Activated CD4-positive, alpha-beta T cell treated with anti-CD3 and anti-CD28 coated beads, Interleukin-2, amount 10 ng/mL, durations not matched to agents 24 days and 14 days (primary cell): Measurements from ENCODE around the gene TRIM44. TPM values are rescaled to one million over a fixed set of nuclear protein-coding genes. Genes with fewer than 3 reads are reported as not detected.
"Not testable (repeated sequence)": the region's sequence is repeated elsewhere in the genome, so short reads cannot be mapped to it uniquely, and the experiment has no call there.

Experiments
- DNase-seq: peaks from one replicate; pipeline ENCODE4 v3.0.0; 2022
- H3K27ac Mint-ChIP-seq: one replicate; pipeline ENCODE4 v1.8.0; 2022; ENCODE audit warnings: mild to moderate bottlenecking, mixed read lengths
- H3K27me3 Mint-ChIP-seq: one replicate; pipeline ENCODE4 v1.8.0; 2022; ENCODE audit warnings: mixed read lengths
- H3K36me3 Mint-ChIP-seq: one replicate; pipeline ENCODE4 v1.8.0; 2022; ENCODE audit warnings: low read depth, mild to moderate bottlenecking, mixed read lengths
- H3K4me1 Mint-ChIP-seq: one replicate; pipeline ENCODE4 v1.8.0; 2021; ENCODE audit warnings: mixed read lengths
- H3K4me3 Mint-ChIP-seq: one replicate; pipeline ENCODE4 v1.8.0; 2022; ENCODE audit warnings: mild to moderate bottlenecking, moderate library complexity, mixed read lengths
- H3K9me3 Mint-ChIP-seq: one replicate; pipeline ENCODE4 v1.8.0; 2021; ENCODE audit warnings: mixed read lengths
- intact Hi-C: fragments of 100-400 bp; cut with micrococcal nuclease; formaldehyde crosslinking; loops from one replicate; pipeline ENCODE4 v1.15.1; 2023
- total RNA-seq: library from RNA; stranded (reverse); gene quantifications from 2 replicates; pipeline ENCODE4 v1.2.3, GENCODE V29; 2022

TRIM44 gene
- total RNA-seq, 1 donor from 2014 or later: 27.8 TPM

DNA sequence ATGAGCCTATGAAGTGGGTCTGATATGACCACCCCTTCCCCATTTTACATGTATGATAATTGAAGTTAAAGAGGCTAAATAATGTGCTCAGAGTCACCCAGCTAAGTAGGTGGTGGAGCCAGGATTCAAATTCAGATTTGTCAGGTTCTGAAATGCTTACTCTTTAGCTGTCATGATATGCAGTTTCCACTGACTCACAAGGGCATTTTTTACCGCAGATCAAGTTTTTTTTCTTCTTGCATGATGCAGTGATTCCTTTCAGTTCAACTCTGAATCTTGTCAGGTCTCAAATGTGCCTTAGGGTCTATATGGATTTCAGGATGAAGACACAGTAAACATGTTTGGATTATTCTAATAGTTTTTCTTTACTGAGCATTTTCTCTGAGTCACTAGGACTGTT, 12.6 kb upstream of the TRIM44 start:
- H3K4me1 Mint-ChIP-seq: no peaks in the 10 kb centered on the region
- H3K4me3 Mint-ChIP-seq: no peak overlapping the region
- DNase-seq: no peak
- intact Hi-C loops: no loop called here
- no peak overlapping the region for H3K27ac Mint-ChIP-seq
- no peaks in the 10 kb centered on the region for H3K36me3 Mint-ChIP-seq
- H3K9me3 Mint-ChIP-seq: no peaks in the 10 kb centered on the region
- peaks cover 43% of the 10 kb centered on the region for H3K27me3 Mint-ChIP-seq

DNA sequence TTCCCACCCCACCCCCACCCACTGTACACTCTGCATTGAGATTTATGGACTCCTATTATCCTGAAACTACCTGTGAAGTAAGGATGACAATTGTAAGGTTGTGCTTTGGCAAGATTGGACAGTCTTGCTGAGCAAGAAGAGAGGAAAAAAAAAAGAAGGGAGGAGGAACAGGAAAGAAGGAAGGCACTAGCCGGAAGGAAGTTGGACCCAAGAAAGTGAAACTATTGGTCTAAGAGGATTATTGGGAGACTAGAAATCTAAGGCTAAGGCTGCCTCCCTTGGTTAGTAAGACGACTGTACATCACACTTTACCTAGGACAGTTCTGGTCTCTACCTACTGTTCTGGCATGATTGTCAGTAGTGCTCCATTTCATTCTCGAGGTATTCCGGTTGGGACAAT, 12.1 kb upstream of the TRIM44 start:
- H3K4me3 Mint-ChIP-seq: no peak overlapping the region
- H3K4me1 Mint-ChIP-seq: no peaks in the 10 kb centered on the region
- H3K27me3 Mint-ChIP-seq: peaks cover 48% of the 10 kb centered on the region
- intact Hi-C loops: no loop called here
- DNase-seq: no peak
- H3K27ac Mint-ChIP-seq: no peak overlapping the region
- no peaks in the 10 kb centered on the region for H3K36me3 Mint-ChIP-seq
- no peaks in the 10 kb centered on the region for H3K9me3 Mint-ChIP-seq

DNA sequence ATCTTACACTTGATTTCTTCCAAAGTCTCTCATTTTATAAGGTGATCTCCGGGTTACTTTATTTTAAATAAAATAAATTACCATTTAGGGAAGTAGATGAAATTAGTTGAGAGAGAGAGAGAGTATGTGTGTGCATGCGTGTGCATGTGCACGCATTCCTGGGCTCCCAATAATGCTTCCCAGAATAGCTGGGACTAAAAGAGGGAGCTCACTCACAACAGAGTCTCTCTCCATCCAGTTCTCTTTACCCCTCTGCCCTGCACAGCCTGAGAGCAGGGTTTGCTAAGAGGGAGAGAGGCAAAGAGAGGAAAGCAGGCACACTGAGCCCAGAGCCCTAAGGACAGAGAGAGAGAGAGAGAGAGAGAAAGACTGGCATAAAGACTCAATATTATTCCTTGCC, 11.3 kb upstream of the TRIM44 start:
- H3K36me3 Mint-ChIP-seq: no peaks in the 10 kb centered on the region
- peaks cover 47% of the 10 kb centered on the region for H3K27me3 Mint-ChIP-seq
- no peaks in the 10 kb centered on the region for H3K9me3 Mint-ChIP-seq
- H3K27ac Mint-ChIP-seq: no peak overlapping the region
- intact Hi-C loops: no loop called here
- H3K4me3 Mint-ChIP-seq: no peak overlapping the region
- H3K4me1 Mint-ChIP-seq: no peaks in the 10 kb centered on the region
- DNase-seq: no peak

DNA sequence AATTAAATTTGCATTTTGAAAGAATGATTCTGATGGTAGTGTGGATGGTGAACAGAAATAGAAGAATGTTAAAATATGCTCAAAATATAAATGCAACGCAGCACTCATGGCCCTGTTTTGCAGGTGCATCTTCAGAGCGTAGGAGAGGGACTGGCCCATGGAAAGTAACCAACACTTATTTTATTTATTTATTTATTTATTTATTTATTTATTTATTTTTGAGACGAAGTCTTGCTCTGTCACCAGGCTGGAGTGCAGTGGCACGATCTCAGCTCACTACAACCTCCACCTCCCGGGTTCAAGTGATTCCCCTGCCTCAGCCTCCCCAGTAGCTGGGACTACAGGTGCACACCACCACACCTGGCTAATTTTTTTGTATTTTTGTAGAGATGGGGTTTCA, 9.8 kb upstream of the TRIM44 start:
- H3K27ac Mint-ChIP-seq, DNase-seq, H3K36me3 Mint-ChIP-seq, intact Hi-C loops, H3K4me3 Mint-ChIP-seq, H3K4me1 Mint-ChIP-seq, H3K9me3 Mint-ChIP-seq: not testable (repeated sequence)
- H3K27me3 Mint-ChIP-seq: peaks cover 42% of the 10 kb centered on the region

DNA sequence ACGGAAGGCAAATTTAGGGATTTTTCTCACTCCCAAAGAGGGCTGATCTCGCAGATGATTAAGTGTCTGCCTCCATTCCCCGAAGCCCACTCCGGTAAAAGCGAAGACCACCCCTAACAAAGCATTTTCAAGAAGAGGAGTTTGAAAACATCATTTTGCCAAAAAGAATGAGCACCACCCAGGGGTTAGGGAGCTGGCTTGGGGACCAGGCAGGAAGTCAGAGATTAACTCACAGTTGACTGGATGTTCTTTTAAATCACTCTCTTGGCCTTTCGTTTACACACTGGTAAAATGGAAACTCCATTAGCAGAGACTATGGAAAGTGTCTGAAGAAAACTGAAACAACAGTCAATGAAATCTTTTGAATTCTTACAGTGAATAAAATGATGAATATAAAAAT, 7.9 kb upstream of the TRIM44 start:
- H3K27ac Mint-ChIP-seq: no peak overlapping the region
- no peak for DNase-seq
- H3K9me3 Mint-ChIP-seq: no peaks in the 10 kb centered on the region
- H3K4me1 Mint-ChIP-seq: no peaks in the 10 kb centered on the region
- H3K36me3 Mint-ChIP-seq: no peaks in the 10 kb centered on the region
- H3K27me3 Mint-ChIP-seq: peaks cover 47% of the 10 kb centered on the region
- intact Hi-C loops: no loop called here
- no peak overlapping the region for H3K4me3 Mint-ChIP-seq

DNA sequence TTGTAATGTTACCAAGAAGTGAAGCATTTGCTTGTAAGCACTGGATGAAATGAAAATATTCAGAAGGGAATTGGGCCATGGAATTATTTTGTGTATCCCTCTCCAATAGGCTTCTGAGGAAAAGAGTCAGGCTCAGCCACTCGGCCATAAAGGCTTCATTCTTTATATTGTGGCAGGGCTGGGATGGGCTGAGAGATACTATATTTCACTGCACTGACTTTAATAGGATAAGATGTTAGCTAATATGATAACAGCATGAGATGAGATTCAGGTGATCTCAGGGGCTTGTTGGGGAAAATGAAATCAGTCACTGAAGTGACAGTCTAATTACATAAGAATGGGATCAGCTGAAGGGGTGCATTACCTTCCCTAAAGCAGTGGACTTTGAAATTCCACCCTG, 7.3 kb upstream of the TRIM44 start:
- intact Hi-C loops: no loop called here
- Mint-ChIP-seq H3K27ac (no peak overlapping the region), H3K27me3 (peaks cover 47% of the 10 kb centered on the region), H3K4me3 (no peak overlapping the region), H3K9me3 (no peaks in the 10 kb centered on the region), H3K36me3 (no peaks in the 10 kb centered on the region), H3K4me1 (no peaks in the 10 kb centered on the region)
- DNase-seq: no peak

DNA sequence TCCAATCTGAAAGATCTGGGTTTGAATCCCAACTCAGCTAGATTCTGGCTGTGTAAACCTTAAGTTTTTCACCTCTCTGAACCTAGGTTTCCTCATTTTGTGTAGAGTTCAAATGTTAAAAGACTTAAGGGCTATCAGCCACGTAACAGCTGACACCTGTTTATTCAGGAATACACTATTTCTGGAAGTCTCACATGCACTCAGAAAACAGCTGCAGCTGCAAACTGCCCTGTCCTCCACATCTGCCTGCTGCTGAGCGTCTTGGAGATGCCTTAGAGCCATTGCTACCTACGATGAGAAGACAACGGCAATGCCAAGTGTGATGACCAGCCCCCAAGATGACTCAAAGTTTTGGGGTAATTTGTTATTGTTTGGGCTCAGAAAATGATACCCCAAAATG, 6.7 kb upstream of the TRIM44 start:
- Mint-ChIP-seq H3K27me3 (peaks cover 42% of the 10 kb centered on the region), H3K4me1 (no peaks in the 10 kb centered on the region), H3K36me3 (no peaks in the 10 kb centered on the region), H3K27ac (no peak overlapping the region), H3K4me3 (no peak overlapping the region), H3K9me3 (no peaks in the 10 kb centered on the region)
- DNase-seq: no peak
- intact Hi-C loops: no loop called here

DNA sequence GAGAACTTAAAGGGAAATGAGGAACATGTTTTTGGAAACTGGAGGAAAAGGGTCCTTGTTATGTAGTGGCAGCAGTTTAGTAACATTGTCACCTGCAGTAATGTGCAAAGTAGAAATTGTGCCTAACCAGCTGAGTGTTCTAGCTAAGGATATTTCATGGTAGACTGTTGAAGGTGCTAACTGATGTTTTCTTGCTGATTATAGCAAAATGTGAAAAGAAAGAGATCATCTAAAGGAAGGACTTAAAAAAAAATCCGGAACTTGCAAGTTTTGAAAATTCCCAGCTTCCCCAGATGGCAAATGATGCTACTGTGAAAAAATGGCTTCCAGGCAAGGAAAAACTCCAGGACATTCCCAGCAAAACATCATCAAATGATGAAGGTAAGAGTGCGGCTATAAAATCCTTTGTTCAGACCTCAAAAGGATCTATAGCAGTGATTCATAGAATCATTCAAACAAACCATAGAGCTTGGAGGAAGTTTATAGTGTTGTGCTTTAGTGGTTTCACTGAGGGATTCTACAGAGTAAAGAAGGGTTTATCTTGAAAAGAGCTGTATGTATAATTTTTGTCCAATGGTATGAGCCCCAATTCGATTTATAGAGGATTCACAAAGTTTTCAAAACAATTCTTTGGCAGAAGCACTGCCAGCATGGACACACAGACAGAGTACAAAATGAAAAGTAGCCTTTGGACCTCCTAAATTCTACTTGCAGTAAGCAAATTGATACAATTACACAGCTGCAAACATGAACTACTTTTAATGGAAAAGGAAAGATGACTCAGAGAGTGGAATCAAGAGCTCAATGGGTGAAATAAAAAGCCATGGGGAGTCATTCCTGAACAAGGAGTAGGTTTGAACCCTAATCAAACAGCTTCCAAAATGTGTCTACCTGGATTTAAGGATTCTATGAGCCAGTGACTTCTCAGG, 4.3 kb upstream of the TRIM44 start:
- intact Hi-C loops: no loop called here
- no peak overlapping the region for H3K4me3 Mint-ChIP-seq
- H3K36me3 Mint-ChIP-seq: peaks cover 7% of the 10 kb centered on the region
- peaks cover 12% of the 10 kb centered on the region for H3K4me1 Mint-ChIP-seq
- no peak for DNase-seq
- H3K9me3 Mint-ChIP-seq: peaks cover 8% of the 10 kb centered on the region
- H3K27ac Mint-ChIP-seq: no peak overlapping the region
- peaks cover 38% of the 10 kb centered on the region for H3K27me3 Mint-ChIP-seq

DNA sequence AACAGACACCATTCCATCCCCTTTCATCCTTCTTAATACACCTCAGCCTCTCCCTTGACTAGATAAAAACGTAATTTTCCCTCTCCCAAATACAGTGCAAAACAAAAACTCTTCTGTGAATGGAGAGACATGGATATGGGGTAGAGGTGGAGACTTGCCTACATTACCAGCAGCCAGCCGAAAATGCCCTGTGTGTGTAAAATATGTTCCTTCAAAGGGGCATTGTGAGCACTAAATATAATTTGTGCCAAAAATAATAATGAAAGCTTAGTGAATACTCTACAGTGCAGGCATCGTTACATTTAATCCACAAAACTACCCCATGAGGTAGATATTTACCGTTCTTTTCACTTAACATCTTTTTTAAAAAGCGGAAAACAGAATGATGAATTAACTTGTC, 1.0 kb upstream of the TRIM44 start:
- peaks cover 32% of the 10 kb centered on the region for H3K4me1 Mint-ChIP-seq
- no peak overlapping the region for H3K27ac Mint-ChIP-seq

DNA sequence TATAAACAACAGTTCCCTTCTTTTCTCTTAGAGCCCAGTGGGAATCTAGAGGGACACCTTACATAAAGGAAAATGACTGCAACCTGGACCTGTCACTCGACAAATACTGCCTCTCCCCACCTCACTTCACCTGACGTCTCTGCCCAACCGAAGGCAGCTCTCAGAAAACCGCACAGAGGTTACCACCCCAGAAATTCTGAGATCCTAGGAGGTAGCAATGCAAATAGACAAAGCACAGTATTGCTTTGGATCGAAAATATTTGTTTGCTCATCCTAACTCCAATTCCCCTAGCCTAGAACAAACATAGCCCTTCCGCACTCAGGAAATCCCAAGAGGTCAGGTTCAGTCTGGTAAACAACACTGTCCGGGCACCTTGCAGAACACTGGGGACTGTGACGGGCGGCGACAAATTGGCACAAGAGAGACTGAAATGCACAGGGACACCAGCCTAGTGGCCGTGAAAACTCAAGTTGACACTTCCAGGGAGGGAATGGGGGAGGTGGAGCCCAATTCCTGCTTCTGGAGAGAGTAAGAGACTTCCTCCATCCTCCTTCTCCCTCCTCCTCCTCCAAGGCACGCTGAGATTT, 420 bp upstream of the TRIM44 start:
- H3K4me1 Mint-ChIP-seq: peaks cover 32% of the 10 kb centered on the region
- peaks cover 21% of the 10 kb centered on the region for H3K9me3 Mint-ChIP-seq
- peak overlapping the region; percentile 93 for H3K27ac Mint-ChIP-seq
- intact Hi-C loops: loop anchor here (2.0 to 5.0 kb wide), 3 partner anchors 43 to 1010 kb away; partner anchors contain the start of genes COMMD9 and FJX1
- peak overlapping the region; percentile 95 for H3K4me3 Mint-ChIP-seq
- DNase-seq: no peak
- H3K36me3 Mint-ChIP-seq: peaks cover 31% of the 10 kb centered on the region
- peaks cover 18% of the 10 kb centered on the region for H3K27me3 Mint-ChIP-seq

More for the DNA sequence above, 1.0 kb upstream of the TRIM44 start:
- intact Hi-C loops: loop anchor here (5.0 kb wide), 1 partner anchor 1009 kb away; no protein-coding TSS in a partner anchor
- H3K27me3 Mint-ChIP-seq: peaks cover 19% of the 10 kb centered on the region
- no peak for DNase-seq
- peaks cover 21% of the 10 kb centered on the region for H3K9me3 Mint-ChIP-seq
- H3K4me3 Mint-ChIP-seq: peak overlapping the region; percentile 95
- peaks cover 27% of the 10 kb centered on the region for H3K36me3 Mint-ChIP-seq

DNA sequence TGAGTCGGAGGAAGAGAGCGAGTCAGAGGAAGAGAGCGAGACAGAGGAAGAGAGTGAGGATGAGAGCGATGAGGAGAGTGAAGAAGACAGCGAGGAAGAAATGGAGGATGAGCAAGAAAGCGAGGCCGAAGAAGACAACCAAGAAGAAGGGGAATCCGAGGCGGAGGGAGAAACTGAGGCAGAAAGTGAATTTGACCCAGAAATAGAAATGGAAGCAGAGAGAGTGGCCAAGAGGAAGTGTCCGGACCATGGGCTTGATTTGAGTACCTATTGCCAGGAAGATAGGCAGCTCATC, 780 bp downstream of the TRIM44 start:
- Mint-ChIP-seq H3K27me3 (peaks cover 12% of the 10 kb centered on the region), H3K27ac (peak overlapping the region; percentile 93)
- intact Hi-C loops: loop anchor here (2.0 to 5.0 kb wide), 3 partner anchors 45 to 1011 kb away; partner anchors contain the start of genes COMMD9 and FJX1

DNA sequence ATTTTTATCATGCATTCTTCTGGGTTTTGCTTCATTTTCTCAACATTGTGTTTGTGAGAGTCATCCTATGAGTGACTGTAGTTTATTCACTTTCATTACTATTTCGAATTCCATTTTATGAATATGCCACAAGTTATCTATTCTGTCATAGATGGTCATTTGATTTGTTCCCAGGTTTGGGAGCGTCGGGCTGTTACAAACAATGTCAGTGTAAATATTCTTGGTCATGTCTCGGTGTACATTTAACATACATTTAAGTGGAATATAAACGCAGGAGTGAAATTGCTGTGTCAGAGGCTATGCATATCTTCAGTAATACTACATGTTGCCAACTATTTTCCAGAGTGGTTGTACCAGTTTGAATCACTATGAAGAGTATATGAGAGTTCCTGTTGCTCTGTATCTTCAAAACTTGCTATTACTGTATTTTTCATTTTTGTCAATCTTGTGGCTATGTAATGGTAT, 2.4 kb downstream of the TRIM44 start:
- peaks cover 34% of the 10 kb centered on the region for H3K4me1 Mint-ChIP-seq
- intact Hi-C loops: loop anchor here (5.0 kb wide), 1 partner anchor 1013 kb away; no protein-coding TSS in a partner anchor
- no peak overlapping the region for H3K27ac Mint-ChIP-seq
- peaks cover 22% of the 10 kb centered on the region for H3K9me3 Mint-ChIP-seq
- peaks cover 44% of the 10 kb centered on the region for H3K36me3 Mint-ChIP-seq
- peak overlapping the region; percentile 13 for H3K4me3 Mint-ChIP-seq
- no peak for DNase-seq
- H3K27me3 Mint-ChIP-seq: peaks cover 5% of the 10 kb centered on the region

More for the DNA sequence above, 780 bp downstream of the TRIM44 start:
- Mint-ChIP-seq H3K4me1 (peaks cover 32% of the 10 kb centered on the region), H3K9me3 (peaks cover 21% of the 10 kb centered on the region), H3K36me3 (peaks cover 39% of the 10 kb centered on the region), H3K4me3 (peak overlapping the region; percentile 95)
- DNase-seq: no peak

DNA sequence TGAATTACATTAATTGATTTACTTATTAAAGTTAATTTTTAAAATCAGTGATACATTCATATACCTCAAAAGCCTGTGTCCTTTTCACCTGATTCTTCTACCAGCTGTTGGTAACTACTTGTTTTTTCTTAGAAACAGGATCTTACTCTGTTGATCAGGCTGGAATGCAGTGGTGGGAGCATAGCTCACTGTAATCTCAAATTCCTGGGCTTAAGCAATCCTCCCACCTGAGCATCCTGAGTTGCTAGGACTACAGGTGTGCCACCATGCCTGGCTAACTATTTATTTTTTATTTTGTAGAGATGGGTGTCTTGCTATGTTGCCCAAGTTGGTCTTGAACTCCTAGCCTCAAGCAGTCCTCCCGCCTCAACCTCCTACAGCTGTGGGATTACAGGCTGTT, 4.7 kb downstream of the TRIM44 start:
- Mint-ChIP-seq H3K36me3 (peaks cover 47% of the 10 kb centered on the region), H3K4me1 (peaks cover 35% of the 10 kb centered on the region), H3K9me3 (peaks cover 22% of the 10 kb centered on the region), H3K27me3 (no peaks in the 10 kb centered on the region), H3K4me3 (no peak overlapping the region), H3K27ac (no peak overlapping the region)
- intact Hi-C loops: no loop called here
- DNase-seq: no peak

DNA sequence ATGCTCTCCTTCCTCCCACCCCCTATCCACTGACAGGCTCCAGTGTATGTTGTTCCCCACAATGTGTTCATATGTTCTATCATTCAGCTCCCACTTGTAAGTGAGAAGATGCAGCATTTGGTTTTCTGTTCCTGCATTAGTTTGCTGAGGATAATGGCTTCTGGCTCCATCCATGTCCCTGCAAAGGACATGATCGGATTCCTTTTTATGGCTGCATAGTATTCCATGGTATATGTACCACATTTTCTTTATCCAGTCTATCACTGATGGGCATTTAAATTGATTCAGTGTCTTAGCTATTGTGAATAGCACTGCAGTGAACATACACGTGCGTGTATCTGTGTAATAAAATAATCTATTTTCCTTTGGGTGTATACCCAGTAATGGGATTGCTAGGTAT, 5.8 kb downstream of the TRIM44 start:
- H3K36me3 Mint-ChIP-seq: peaks cover 39% of the 10 kb centered on the region
- H3K27ac Mint-ChIP-seq, H3K4me3 Mint-ChIP-seq, intact Hi-C loops, H3K27me3 Mint-ChIP-seq, DNase-seq: not testable (repeated sequence)
- H3K4me1 Mint-ChIP-seq: peaks cover 30% of the 10 kb centered on the region
- H3K9me3 Mint-ChIP-seq: peaks cover 15% of the 10 kb centered on the region
